GM12878 (cell line): ENCODE data around the gene LAMB1.

ENCODE experiments used
- CTCF ChIP-seq, 3 experiments: IDR thresholded peaks in 2 of 3; conservative IDR thresholded peaks in 1 of 3; 2 replicates each; pipeline ENCODE4 v1.5.1; 2011; ENCODE audit warnings: low read depth in 3 of 3, low read length in 3 of 3, mild to moderate bottlenecking in 3 of 3, control low read depth in 2 of 3, moderate library complexity in 2 of 3, inconsistent platforms in 1 of 3, mixed read lengths in 1 of 3; ENCODE audit not compliant: control insufficient read depth in 2 of 3, insufficient read depth in 1 of 3; ENCODE audit errors: extremely low read depth in 1 of 3
- EGR1 ChIP-seq, 2 experiments: IDR thresholded peaks; 1 replicate in 1 of 2; 2 replicates in 1 of 2; pipeline ENCODE4 v1.6.1; 2011 to 2012; ENCODE audit warnings: low read depth in 2 of 2, low read length in 2 of 2, borderline replicate concordance in 1 of 2, mild to moderate bottlenecking in 1 of 2, moderate library complexity in 1 of 2
- EP300 ChIP-seq, 2 experiments: fragments of 150-350 bp in 1 of 2; IDR thresholded peaks; 2 replicates each; pipeline ENCODE4 v1.6.1; 2011 to 2012; ENCODE audit warnings: low read depth in 2 of 2, low read length in 2 of 2, borderline replicate concordance in 1 of 2, improper control_type of control experiment in 1 of 2, inconsistent platforms in 1 of 2; ENCODE audit not compliant: control insufficient read depth in 1 of 2
- JUND ChIP-seq: IDR thresholded peaks from 2 replicates; pipeline ENCODE4 v1.6.1; 2012; ENCODE audit warnings: low read depth, mild to moderate bottlenecking, low read length, improper control_type of control experiment, moderate library complexity
- MTA2 ChIP-seq: fragments of 450-650 bp; IDR thresholded peaks from 2 replicates; pipeline ENCODE4 v1.6.1; 2016; ENCODE audit warnings: low read depth, mild to moderate bottlenecking, moderate library complexity
- POLR2AphosphoS2 ChIP-seq: IDR thresholded peaks from 2 replicates; pipeline ENCODE4 v1.6.1; 2011; ENCODE audit warnings: low read depth, mild to moderate bottlenecking, low read length, improper control_type of control experiment, moderate library complexity
- YY1 ChIP-seq: IDR thresholded peaks from 2 replicates; pipeline ENCODE4 v1.6.1; 2011; ENCODE audit warnings: low read depth, mild to moderate bottlenecking, low read length

GRCh38 chr7:107962817-107963216, 40.1 kb downstream of the LAMB1 start:
- TF ChIP-seq JUND, result no peak
- TF ChIP-seq MTA2, result no peak
- no peak for TF ChIP-seq EGR1 (IDR thresholded peaks at IDR 0.05; ENCODE audit: borderline replicate concordance in 1 of 2, low read depth in 2 of 2, low read length in 2 of 2)
- TF ChIP-seq EP300 (IDR thresholded peaks at IDR 0.05; ENCODE audit: borderline replicate concordance in 1 of 2, control insufficient read depth in 1 of 2, low read depth in 2 of 2, low read length in 2 of 2), result no peak
- no peak for TF ChIP-seq CTCF (IDR thresholded peaks at IDR 0.05 in 2 of 3, conservative IDR thresholded peaks at IDR 0.05 in 1 of 3; ENCODE audit: control insufficient read depth in 2 of 3, extremely low read depth in 1 of 3, insufficient read depth in 1 of 3, low read depth in 3 of 3, low read length in 3 of 3)
- TF ChIP-seq YY1, result no peak
- no peak for TF ChIP-seq POLR2AphosphoS2
